HG02610 (cell line): Measurements from ENCODE around the gene ISG20L2.

Experiments used
- ATAC-seq: cut with Tn5 transposase; IDR thresholded peaks from one replicate; pipeline ENCODE4 v1.9.1; 2021; ENCODE audit warnings: mild to moderate bottlenecking, moderate library complexity; ENCODE audit not compliant: unreplicated experiment

The ISG20L2 gene

DNA sequence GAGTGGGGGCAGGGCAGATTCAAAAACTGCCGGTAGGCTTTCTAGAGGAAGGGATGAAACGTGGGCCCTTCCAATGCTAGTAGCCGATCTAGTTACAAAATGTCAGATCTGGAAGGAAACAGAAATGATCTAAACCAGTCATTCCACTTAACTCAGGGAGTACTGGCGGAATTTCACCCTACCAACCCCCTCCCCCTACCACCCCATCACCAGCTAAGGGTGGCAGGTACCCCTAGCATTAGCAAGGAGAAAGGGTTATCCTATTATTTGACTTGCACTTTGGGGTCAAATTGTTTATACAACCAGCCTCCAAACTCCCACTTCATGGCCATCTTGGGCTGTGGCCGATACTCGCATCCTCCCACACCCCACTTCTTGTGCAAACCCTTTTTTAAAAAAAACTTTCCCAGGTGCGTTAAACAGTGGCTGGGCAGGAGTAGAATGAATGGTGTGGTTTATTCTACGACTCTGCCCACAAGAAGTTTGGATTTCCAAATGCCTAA is 13.0 kb upstream of the ISG20L2 start:
- ATAC-seq = no peak

GRCh38 chr1:156740741-156741480 is 12.3 kb upstream of the ISG20L2 start, which contains the start of gene MRPL24:
TSS of gene MRPL24 (minus strand) at chr1:156741088. CDS start at chr1:156738704, 2,384 bp downstream.
- ATAC-seq = peak; percentile 77

DNA sequence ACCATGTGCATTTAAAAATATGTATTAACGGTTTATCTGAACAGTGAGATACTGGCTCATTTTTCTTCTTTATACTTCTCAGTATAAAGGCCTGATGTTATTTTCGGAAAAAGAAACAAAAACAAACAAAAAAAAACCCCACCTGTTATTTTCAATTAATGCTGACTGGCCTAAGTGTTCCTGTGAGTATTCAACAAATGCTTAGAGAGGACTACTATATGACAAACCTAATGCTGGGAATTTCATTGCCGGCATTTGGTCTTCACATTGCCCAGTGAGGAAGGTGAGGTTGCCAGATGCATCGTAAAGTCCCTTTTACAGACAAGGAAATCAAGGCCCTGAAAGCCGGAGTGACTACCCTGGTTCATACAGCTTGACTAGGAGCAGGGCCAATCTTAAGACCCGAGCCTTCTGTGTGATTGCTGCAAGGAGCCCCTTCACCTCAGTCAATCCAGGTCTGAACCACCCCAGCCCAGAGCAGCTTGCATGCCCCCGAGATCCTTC is 11.7 kb upstream of the ISG20L2 start:
- peak; percentile 8 for ATAC-seq

DNA sequence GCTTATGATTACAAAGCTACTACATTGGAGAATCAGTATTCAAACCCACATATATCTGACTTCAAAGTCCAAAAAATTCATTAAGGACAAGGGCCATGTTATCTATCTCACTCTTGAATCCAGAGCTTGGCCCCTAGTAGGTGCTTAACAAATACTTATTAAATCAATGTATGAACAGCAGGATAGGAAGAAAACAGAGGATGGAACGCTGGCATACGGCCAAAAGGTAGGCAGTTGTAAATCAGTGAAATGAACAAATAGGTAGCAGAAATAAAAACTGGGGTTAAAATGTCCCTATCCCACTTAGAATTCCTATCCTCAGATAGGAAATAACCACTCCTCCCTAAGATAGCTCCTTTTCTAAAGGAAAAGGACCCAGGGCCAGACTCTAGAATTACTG is 10.3 kb upstream of the ISG20L2 start:
- no peak for ATAC-seq

GRCh38 chr1:156738407-156738806 is 9.8 kb upstream of the ISG20L2 start:
- no peak for ATAC-seq

GRCh38 chr1:156733989-156734584 is 5.5 kb upstream of the ISG20L2 start:
- ATAC-seq = no peak

DNA sequence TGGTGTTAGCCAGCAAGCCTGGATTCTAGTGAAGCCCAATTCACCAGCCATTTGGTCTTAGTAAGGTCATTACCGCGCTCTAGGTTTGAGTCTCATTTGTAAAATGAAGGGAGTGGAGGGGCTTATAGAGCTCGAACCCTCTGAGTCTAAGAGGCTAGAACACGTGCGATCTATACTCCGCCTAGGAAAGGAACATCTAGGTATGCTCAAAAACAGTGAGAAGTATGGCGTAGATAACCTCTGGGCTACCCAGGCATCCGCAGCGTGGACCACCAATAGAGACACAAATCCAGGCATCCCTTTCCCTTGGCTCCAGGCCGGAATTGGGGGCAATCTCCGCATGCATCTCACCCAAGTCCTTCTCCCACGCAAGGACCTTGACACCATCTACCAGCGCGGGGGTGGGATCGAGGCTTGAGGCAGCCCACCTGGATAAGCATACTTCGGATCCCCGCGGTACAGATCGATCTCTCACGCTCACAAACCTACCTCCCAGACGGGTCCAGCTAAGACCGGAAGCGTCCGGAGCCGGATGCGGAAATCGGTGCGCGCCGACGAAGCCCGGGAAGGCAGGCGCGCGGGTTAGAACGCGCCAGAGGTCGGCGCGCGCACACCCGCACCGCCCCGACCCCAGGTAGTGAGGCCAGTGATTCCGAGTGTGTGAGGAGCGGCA is 504 bp downstream of the ISG20L2 start, which contains the start of gene METTL25B:
METTL25B (plus strand) TSS at position 544 of the 673 bp plus-strand sequence. CDS start 636 bp downstream, outside the sequence.
- ATAC-seq = peak; percentile 56

DNA sequence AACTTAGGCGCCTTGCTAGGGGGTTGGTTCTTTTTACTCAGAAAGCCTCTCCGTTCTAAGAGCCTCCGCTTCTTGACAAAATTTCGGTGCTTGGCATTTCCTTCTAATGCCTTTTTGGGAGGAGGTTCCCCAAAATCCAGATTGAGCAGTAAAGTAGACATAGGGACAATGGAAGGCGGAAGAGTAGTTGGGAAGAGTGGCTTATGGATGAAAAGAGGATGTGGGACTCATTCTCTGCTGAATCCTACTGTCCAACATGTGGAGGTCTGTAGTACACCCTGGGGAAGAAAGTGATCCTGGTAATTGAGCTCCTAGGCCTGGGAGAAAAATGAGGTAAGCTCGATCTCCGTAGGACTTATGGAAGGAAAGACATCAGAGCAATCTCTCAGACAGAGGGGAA is 1.1 kb downstream of the ISG20L2 start:
- ATAC-seq = no peak

DNA sequence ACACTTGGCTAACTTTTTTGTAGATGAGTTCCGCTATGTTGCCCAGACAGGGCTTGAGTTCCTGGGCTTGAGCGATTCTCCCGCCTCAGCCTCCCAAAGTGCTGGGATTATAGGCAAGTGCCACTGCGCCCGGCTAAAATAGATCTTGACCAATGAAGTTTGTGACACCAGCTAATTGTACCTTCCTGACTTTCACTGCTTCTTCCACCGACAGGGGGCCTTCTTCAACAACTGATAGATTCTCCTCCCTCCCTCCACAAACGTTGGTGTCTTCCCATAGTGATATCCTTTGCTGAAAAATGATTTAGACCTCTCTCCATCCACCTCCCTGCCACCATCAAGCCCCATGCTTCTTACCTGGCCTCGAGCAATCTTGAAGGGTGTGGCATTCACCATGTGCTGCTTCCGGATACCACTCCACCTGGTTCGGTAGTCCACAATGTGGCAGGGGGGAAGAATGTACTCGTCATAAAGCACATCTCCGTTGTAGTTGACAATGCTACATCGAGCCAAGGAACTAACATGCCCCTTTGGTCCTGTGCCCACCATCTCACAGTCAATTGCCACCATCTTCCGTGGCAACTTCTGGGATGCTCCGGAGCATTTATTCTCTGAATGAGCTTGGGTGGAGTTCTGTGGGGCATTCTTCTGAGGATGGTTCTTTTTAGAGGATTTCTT is 1.9 kb downstream of the ISG20L2 start:
- ATAC-seq = no peak

- no peak for ATAC-seq
Measured at GRCh38 chr1:156725683-156726280, 2.8 kb downstream of the ISG20L2 start.

GRCh38 chr1:156721535-156721934 is 7.0 kb downstream of the ISG20L2 start:
- peak; percentile 46 for ATAC-seq

- ATAC-seq = no peak
Measured at GRCh38 chr1:156721131-156721530, 7.4 kb downstream of the ISG20L2 start.

GRCh38 chr1:156717351-156717750 is 11.2 kb downstream of the ISG20L2 start:
- no peak for ATAC-seq

GRCh38 chr1:156714830-156715229 is 13.7 kb downstream of the ISG20L2 start:
- ATAC-seq = no peak

- no peak for ATAC-seq
Measured at GRCh38 chr1:156712626-156713025, 15.9 kb downstream of the ISG20L2 start.

GRCh38 chr1:156711011-156711817 is 17.4 kb downstream of the ISG20L2 start:
- no peak for ATAC-seq

GRCh38 chr1:156709757-156710489 is 18.6 kb downstream of the ISG20L2 start:
- ATAC-seq = no peak

GRCh38 chr1:156709031-156709430 is 19.5 kb downstream of the ISG20L2 start:
- no peak for ATAC-seq

DNA sequence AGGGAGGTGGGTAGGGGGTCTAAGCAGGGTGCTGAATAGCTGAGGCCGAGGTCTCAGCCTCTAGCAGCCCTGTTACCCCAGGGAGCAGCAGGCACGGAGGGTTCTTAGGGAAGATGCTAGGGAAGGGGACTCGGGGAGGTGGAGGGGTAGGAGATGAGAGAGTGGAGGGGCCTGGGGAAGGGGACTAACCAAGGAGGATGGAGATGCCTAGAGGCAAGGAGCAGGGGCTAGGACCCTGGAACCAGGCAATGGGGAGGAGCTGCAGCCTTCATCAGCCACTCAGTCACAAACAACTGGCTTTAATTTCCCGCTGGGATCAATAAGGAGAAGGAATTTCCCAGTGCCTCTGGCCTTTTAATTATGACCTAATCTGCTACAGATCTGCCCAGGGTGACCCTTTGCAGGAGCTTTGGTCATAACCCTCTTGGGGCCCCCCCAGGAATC is 20.3 kb downstream of the ISG20L2 start:
- no peak for ATAC-seq
